GM12873 (cell line): ENCODE measurements around the gene CIT.

Experiments used
- CTCF ChIP-seq: IDR thresholded peaks from 2 replicates; pipeline ENCODE4 v1.5.1; 2012; ENCODE audit warnings: low read depth, mild to moderate bottlenecking, moderate library complexity, low read length, control low read depth; ENCODE audit not compliant: insufficient read depth; ENCODE audit errors: missing control alignments

Gene CIT

GRCh38 chr12:119819322-119819721 is 57.8 kb downstream of the CIT start:
- TF ChIP-seq CTCF = no peak

- TF ChIP-seq CTCF = no peak
Measured at GRCh38 chr12:119817546-119818343, 59.4 kb downstream of the CIT start.

- TF ChIP-seq CTCF = no peak
Measured at GRCh38 chr12:119809023-119809422, 68.1 kb downstream of the CIT start.

- TF ChIP-seq CTCF = no peak
Measured at GRCh38 chr12:119808441-119808840, 68.7 kb downstream of the CIT start.

GRCh38 chr12:119807380-119807779 is 69.7 kb downstream of the CIT start:
- TF ChIP-seq CTCF = no peak

- TF ChIP-seq CTCF = peak; percentile 34
Measured at GRCh38 chr12:119804011-119804641, 73.0 kb downstream of the CIT start.

GRCh38 chr12:119803381-119803791 is 73.7 kb downstream of the CIT start:
- no peak for TF ChIP-seq CTCF
